Measurements from ENCODE around the gene FOCAD. TPM values are rescaled to one million over a fixed set of nuclear protein-coding genes. Genes with fewer than 3 reads are reported as not detected.

FOCAD gene
- total RNA-seq, 1 experiment from 2014 or later, result 42.7 TPM

GRCh38 chr9:20884985-20885593 lies 201.0 kb downstream of the FOCAD start:
- Histone ChIP-seq H3K27me3 (replicated peaks; ENCODE audit: insufficient read depth, low read depth, low read length, poor library complexity) (no peaks in the 10 kb centered on the region), H3K4me3 (ENCODE audit: low read depth, low read length, poor library complexity, severe bottlenecking) (no peak overlapping the region), H3K4me1 (ENCODE audit: insufficient read depth, low read length, poor library complexity, severe bottlenecking) (no peaks in the 10 kb centered on the region), H3K27ac (ENCODE audit: low read depth, low read length, poor library complexity, severe bottlenecking) (no peak overlapping the region), H3K36me3 (ENCODE audit: insufficient read depth, low read length, poor library complexity, severe bottlenecking) (peaks cover 7% of the 10 kb centered on the region), H3K9me3 (ENCODE audit: low read depth, low read length, poor library complexity, severe bottlenecking) (no peaks in the 10 kb centered on the region)
- ChIA-PET CTCF (interaction anchor here (2.1 kb wide), 1 partner anchor 56 kb away, joined by 5 read pairs; no protein-coding TSS in a partner anchor), POLR2A (ENCODE audit: low non-redundant PET) (no interaction called here)
- intact Hi-C loops (cut with micrococcal nuclease; ENCODE audit: unreplicated experiment), result loop anchor here (5.0 kb wide), 1 partner anchor 57 kb away; no protein-coding TSS in a partner anchor
- TF ChIP-seq CTCF (conservative IDR thresholded peaks at IDR 0.05; ENCODE audit: low read depth, low read length) (peak; percentile 57), EZH2 (IDR thresholded peaks at IDR 0.05; ENCODE audit: borderline replicate concordance, low read depth, low read length, poor library complexity, severe bottlenecking) (no peak)
- peak; percentile 49 for DNase-seq (ENCODE audit: low spot score)
- BruUV-seq (replicated peaks), result no TSS peak

- no peak for TF ChIP-seq CTCF (conservative IDR thresholded peaks at IDR 0.05; ENCODE audit: low read depth, low read length)
- TF ChIP-seq EZH2 (IDR thresholded peaks at IDR 0.05; ENCODE audit: borderline replicate concordance, low read depth, low read length, poor library complexity, severe bottlenecking), result no peak
- no peaks in the 10 kb centered on the region for H3K9me3 ChIP-seq (ENCODE audit: low read depth, low read length, poor library complexity, severe bottlenecking)
- no peak overlapping the region for H3K4me3 ChIP-seq (ENCODE audit: low read depth, low read length, poor library complexity, severe bottlenecking)
- no peak overlapping the region for H3K27ac ChIP-seq (ENCODE audit: low read depth, low read length, poor library complexity, severe bottlenecking)
- CTCF ChIA-PET, result interaction anchor here (1.0 kb wide), 1 partner anchor 274 kb away, joined by 3 read pairs; no protein-coding TSS in a partner anchor
- BruUV-seq (replicated peaks), result no TSS peak
- H3K36me3 ChIP-seq (ENCODE audit: insufficient read depth, low read length, poor library complexity, severe bottlenecking), result no peaks in the 10 kb centered on the region
- peaks cover 23% of the 10 kb centered on the region for H3K4me1 ChIP-seq (ENCODE audit: insufficient read depth, low read length, poor library complexity, severe bottlenecking)
- DNase-seq (ENCODE audit: low spot score), result no peak
- intact Hi-C loops (cut with micrococcal nuclease; ENCODE audit: unreplicated experiment), result no loop called here
- H3K27me3 ChIP-seq (replicated peaks; ENCODE audit: insufficient read depth, low read depth, low read length, poor library complexity), result no peaks in the 10 kb centered on the region
- POLR2A ChIA-PET (ENCODE audit: low non-redundant PET), result no interaction called here
These were observed 215.0 kb downstream of the FOCAD start for GRCh38 chr9:20898885-20899554.

- no TSS peak for BruUV-seq (replicated peaks)
These were observed 219.2 kb downstream of the FOCAD start for GRCh38 chr9:20903212-20903611.

More at GRCh38 chr9:20903212-20903611, 219.2 kb downstream of the FOCAD start:
- H3K4me3 ChIP-seq (ENCODE audit: low read depth, low read length, poor library complexity, severe bottlenecking), result no peak overlapping the region
- no peak for DNase-seq (ENCODE audit: low spot score)
- H3K36me3 ChIP-seq (ENCODE audit: insufficient read depth, low read length, poor library complexity, severe bottlenecking), result no peaks in the 10 kb centered on the region
- CTCF ChIA-PET, result no interaction called here
- no peaks in the 10 kb centered on the region for H3K27me3 ChIP-seq (replicated peaks; ENCODE audit: insufficient read depth, low read depth, low read length, poor library complexity)
- peaks cover 23% of the 10 kb centered on the region for H3K4me1 ChIP-seq (ENCODE audit: insufficient read depth, low read length, poor library complexity, severe bottlenecking)
- no peak for TF ChIP-seq EZH2 (IDR thresholded peaks at IDR 0.05; ENCODE audit: borderline replicate concordance, low read depth, low read length, poor library complexity, severe bottlenecking)
- no peak for TF ChIP-seq CTCF (conservative IDR thresholded peaks at IDR 0.05; ENCODE audit: low read depth, low read length)
- no peaks in the 10 kb centered on the region for H3K9me3 ChIP-seq (ENCODE audit: low read depth, low read length, poor library complexity, severe bottlenecking)
- intact Hi-C loops (cut with micrococcal nuclease; ENCODE audit: unreplicated experiment), result no loop called here
- POLR2A ChIA-PET (ENCODE audit: low non-redundant PET), result no interaction called here
- no peak overlapping the region for H3K27ac ChIP-seq (ENCODE audit: low read depth, low read length, poor library complexity, severe bottlenecking)
